ENCODE data around the gene SNPH.

DNA sequence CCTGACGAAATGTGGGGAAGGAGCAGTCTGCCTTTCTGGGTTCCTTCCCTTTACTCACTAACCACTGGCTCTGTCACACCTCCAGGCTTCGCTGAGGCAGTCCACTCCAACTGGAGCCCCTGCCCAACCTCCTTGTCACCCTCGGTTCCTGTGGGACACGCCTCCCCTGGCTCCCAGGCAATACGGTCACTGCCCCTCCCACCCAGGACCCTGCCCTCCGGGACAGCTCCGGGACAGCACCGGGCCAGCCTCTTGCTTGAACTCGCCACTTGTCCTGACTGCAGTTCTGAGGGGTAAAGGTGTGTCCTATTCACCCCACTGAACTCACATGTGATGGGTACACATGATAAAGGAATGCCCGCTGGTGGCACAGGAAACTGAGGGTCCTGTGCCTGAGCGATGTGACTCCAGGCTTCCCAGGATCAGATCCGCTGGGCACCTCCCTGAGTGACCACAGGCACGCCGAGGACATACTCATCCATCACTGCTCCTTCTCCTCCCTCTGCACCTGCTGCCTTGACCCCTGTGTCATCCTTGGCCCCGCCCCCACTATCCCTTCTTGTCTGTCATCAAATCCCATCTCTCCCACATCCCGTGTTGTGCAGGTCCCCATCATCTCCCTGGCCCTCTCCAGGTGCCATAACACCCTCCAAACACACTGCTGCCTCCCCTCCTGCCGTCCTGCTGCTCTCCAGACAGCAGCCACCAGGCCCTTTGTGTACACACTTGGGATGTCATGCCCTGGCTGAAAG, 55.0 kb downstream of the SNPH start:
- TF ChIP-seq, protein P1, sequence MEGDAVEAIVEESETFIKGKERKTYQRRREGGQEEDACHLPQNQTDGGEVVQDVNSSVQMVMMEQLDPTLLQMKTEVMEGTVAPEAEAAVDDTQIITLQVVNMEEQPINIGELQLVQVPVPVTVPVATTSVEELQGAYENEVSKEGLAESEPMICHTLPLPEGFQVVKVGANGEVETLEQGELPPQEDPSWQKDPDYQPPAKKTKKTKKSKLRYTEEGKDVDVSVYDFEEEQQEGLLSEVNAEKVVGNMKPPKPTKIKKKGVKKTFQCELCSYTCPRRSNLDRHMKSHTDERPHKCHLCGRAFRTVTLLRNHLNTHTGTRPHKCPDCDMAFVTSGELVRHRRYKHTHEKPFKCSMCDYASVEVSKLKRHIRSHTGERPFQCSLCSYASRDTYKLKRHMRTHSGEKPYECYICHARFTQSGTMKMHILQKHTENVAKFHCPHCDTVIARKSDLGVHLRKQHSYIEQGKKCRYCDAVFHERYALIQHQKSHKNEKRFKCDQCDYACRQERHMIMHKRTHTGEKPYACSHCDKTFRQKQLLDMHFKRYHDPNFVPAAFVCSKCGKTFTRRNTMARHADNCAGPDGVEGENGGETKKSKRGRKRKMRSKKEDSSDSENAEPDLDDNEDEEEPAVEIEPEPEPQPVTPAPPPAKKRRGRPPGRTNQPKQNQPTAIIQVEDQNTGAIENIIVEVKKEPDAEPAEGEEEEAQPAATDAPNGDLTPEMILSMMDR (IDR thresholded peaks at IDR 0.05; ENCODE audit: low read length) = no peak
- TF ChIP-seq EZH2phosphoT487 (IDR thresholded peaks at IDR 0.05; ENCODE audit: low read length) = no peak
